ENCODE measurements around the gene DUOX1.

The DUOX1 gene

DNA sequence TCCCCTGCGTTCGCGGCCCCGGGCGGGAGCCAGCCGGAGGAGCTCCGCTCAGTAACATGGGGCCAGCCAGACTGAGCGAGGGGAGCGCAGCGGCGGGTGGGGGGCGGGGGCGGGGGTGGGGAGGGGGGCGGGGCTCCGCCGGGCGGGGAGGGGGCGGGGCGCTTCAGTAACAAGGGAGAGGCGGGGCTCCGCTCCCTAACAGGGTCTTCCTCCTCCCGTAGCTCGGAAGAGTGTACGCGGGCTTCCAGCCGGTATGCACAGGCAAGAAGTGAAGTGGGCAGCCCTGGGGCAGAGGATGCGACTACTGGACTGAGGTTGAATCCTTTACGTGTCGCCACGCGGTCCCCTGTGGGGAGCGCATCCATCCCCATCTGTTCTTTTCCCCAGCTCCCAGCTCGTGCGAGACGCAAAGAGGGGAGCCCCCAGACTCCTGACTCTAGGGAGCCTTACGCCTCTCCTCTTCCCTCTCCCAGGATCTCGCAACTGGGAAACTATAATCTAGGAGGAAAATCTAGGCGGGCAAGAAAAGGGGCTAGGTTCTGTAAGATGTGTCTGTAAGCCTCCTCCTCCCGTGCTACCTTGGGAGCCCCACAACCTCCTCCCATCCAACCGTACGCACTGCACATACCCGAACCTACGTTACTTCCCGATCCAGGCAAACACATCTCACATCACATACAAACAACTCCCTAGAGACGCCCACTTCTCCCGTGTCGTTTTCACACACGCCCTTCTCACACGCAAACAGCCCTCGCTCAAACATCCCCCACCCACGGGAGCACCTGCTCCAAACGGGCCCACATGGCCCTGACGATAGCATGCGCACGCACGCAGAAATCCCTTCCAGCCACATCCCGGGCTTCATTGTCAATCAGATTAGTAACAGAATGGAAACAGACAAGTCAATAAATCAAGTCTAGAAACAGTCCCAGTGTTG, 58.4 kb downstream of the DUOX1 start, which contains the start of gene SHF:
SHF (minus strand) TSS at position 73 of the 937 bp plus-strand sequence; CDS start at position 58, 15 bp downstream.
- peak; percentile 77 for ATAC-seq
- DNase-seq, result peak; percentile 80

DNA sequence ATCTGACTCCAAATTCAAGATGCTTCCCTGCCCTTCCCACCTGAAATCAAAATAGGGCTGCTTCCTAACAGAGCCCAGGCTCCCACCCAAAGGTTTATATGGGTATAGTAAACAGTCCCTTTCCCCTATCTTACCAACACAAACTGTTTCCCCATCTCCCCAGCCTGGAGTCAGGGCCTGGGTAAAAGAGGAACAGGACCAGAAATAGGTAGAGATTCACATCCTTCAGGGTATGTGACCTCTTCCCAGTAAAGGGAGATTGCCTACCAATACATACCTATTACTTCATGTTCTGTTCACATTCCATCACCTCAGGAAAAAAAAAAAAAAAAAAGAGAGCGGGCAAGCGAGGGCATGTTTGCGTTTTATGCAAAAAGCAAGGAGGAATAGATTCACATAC, 67.7 kb downstream of the DUOX1 start:
- DNase-seq, result no peak
- no peak for ATAC-seq

GRCh38 chr15:45198337-45199135, 68.7 kb downstream of the DUOX1 start:
- DNase-seq (peak; percentile 88), ATAC-seq (peak; percentile 67)

DNA sequence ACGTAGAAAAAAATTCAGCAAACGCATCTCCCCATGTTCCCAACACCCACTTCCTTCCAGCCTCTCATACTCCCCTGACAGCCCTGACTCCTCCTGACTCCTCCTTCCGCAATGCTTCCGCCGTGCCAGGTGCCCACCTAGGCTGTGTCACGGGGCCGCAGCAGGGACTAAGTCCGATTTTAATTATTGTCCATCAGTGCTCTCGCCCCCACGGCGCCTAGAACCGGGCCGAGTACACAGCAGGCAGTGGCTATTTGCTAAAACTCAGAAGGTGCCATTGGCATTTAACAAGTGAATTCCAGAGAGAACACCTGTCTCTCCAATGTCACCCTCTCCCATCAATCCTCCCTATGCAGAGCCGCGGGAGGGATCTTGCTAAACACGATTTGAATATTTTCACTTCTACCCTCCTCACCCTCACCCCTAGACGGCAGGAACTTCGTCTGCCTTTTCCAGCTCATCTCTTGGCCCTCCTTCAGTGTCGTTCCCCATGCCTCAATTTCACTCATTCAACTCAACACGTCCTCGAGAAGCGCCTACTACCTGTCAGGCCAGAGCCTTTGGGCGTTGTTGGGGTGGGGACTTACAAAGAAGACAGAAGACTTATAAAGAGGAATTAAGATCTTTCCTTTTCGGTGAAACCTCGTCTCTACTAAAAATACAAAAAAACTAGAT, 69.5 kb downstream of the DUOX1 start:
- DNase-seq (peak; percentile 48), ATAC-seq (no peak)

GRCh38 chr15:45200001-45200798, 70.4 kb downstream of the DUOX1 start:
- ATAC-seq, result peak; percentile 48
- DNase-seq, result peak; percentile 91

DNA sequence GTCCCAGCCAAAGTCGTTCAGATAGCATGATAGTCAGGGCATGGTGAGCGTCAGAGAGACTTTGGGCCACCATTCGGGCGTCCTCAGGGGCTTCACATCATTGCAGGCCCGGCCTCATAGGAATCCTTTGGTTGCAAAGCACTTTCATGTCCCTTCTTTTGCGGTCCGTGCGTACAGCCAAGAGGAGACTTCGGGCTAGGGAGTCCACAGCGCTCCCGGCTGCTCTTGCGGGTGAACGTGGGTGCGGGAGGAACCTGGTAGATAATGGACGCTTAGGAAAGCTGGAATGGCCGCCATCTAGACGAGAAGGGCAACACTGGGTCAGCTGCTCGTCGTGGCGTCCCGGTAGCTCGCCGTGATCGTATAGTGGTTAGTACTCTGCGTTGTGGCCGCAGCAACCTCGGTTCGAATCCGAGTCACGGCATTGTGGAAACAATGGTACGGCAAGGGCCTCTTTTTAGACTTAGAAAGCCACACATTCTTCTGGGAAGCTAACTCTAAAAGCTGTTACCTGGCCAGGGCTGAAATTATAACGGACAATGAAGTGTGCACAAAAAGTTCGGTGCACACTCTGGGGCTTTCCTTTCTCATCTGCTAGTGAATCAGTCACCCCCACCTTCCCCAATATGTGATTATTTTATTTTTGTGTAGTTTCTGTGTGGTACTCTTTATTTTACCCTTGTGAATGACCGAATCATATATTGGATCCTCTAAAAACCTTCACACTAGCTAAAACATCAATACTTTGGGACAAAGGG, 71.2 kb downstream of the DUOX1 start:
- ATAC-seq, result peak; percentile 29
- peak; percentile 86 for DNase-seq

GRCh38 chr15:45201557-45201859, 71.7 kb downstream of the DUOX1 start:
- ATAC-seq (no peak), DNase-seq (no peak)

- no peak for DNase-seq
- ATAC-seq, result no peak
Observed at GRCh38 chr15:45201869-45202268, 72.1 kb downstream of the DUOX1 start.

DNA sequence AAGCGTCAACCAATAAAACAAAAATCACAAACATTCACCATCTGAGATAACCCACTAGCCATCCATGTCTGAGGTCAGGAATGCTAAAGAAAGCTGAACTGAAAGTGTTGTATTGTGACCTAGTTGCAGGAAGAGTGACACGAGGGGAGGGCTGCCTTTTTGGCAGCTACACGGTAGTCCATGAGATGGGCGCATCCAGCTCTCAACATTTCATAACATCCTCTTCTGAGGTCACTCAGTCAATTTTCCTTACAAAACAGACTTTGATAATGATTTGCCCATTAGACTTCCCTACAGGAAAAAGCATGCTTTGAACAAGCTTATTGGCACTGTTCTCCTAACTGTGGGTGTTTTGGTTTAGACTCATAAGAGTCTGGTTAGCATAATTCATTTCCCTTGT, 73.4 kb downstream of the DUOX1 start:
- ATAC-seq (no peak), DNase-seq (no peak)

GRCh38 chr15:45205192-45205591, 75.4 kb downstream of the DUOX1 start:
- ATAC-seq, result peak; percentile 48
- peak; percentile 72 for DNase-seq

DNA sequence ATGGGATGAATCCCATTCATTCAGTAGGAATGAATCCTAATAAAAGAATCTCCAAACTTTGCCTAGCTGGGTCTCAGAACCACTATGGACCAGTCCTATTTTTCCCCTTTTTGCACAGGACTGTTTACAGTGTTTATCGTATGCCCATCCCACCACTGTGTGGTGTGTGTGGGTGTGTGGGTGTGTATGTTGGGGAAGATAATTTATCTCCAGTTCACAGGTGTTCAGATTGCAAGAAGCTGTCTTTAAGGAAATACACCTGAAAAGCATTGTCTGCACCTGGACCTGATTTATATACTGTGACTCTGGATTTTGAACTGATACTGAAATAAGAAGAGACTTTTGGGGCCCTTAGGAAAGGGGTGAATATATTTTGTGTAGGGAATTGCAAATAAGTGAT, 82.7 kb downstream of the DUOX1 start:
- no peak for ATAC-seq
- DNase-seq, result no peak
